HepG2 (cell line): ENCODE measurements around the gene OR2S2. TPM values are rescaled to one million over a fixed set of nuclear protein-coding genes. Genes with fewer than 3 reads are reported as not detected.

Source experiments
- ATAC-seq: fragments of 200-7000 bp; cut with Tn5 transposase; 3 replicates; pipeline ENCODE4 v1.9.1; 2020; ENCODE audit warnings: mild to moderate bottlenecking, moderate library complexity
- BruUV-seq: library from RNA; stranded (reverse); fragments of 400-500 nt; replicated peaks from 2 replicates; lab custom pipeline; 2021; lab: Mats Ljungman, UMichigan
- CTCF ChIA-PET: fragments of 300-600 bp; formaldehyde crosslinking; extraction: SDS; loops from one replicate; lab custom pipeline; 2021; ENCODE audit warnings: low total read pairs, inconsistent platforms, low intra/inter-chr PET ratio; lab: Yijun Ruan, JAX
- POLR2A ChIA-PET: fragments of 350-600 bp; sonication (Branson Sonifier 250); formaldehyde crosslinking; loops from one replicate; lab custom pipeline; 2020; ENCODE audit warnings: antibody characterized with exemption, inconsistent platforms; lab: Yijun Ruan, JAX
- DNase-seq: peaks from one replicate; pipeline ENCODE4 v3.0.0-alpha.2; 2015; ENCODE audit warnings: low spot score
- FAIRE-seq: peaks from 3 replicates; lab custom pipeline; 2011; peaks lifted over from hg19 to GRCh38; lab: Jason Lieb, UNC
- H2AFZ ChIP-seq: one replicate; pipeline ENCODE4 v1.6.1; 2011; ENCODE audit warnings: low read length, inconsistent platforms
- H3K27ac ChIP-seq: fragments of 300-600 bp; 3 replicates; pipeline ENCODE4 v1.8.0; 2011; ENCODE audit warnings: mixed run types, mild to moderate bottlenecking, mixed read lengths, low read length, inconsistent platforms; ENCODE audit not compliant: insufficient read depth; ENCODE audit errors: extremely low read length
- H3K27me3 ChIP-seq, 2 experiments: fragments of 200-600 bp in 1 of 2; 2 replicates in 1 of 2; 3 replicates in 1 of 2; pipeline versions ENCODE4 v1.6.0 to v1.8.0; 2011; ENCODE audit warnings: low read length in 2 of 2, mild to moderate bottlenecking in 2 of 2, moderate library complexity in 2 of 2, inconsistent platforms in 1 of 2; ENCODE audit not compliant: insufficient read depth in 2 of 2, control insufficient read depth in 1 of 2
- H3K36me3 ChIP-seq, 2 experiments: fragments of 200-600 bp in 1 of 2; replicated peaks in 1 of 2; 2 replicates in 1 of 2; 3 replicates in 1 of 2; pipeline versions ENCODE4 v1.5.1 to v1.8.0; 2011; ENCODE audit warnings: low read length in 2 of 2, inconsistent platforms in 1 of 2; ENCODE audit not compliant: insufficient read depth in 2 of 2, control insufficient read depth in 1 of 2
- H3K4me1 ChIP-seq: 2 replicates; pipeline ENCODE4 v1.5.1; 2012; ENCODE audit warnings: low read length, inconsistent platforms; ENCODE audit not compliant: insufficient read depth
- H3K4me2 ChIP-seq: 2 replicates; pipeline ENCODE4 v1.6.0; 2011; ENCODE audit warnings: low read depth, low read length, inconsistent platforms
- H3K4me3 ChIP-seq, 3 experiments: fragments of 200-600 bp in 1 of 3; sonication (generic), shearing (Covaris generic) in 1 of 3; replicated peaks in 1 of 3; 2 replicates each; pipeline ENCODE4 v1.5.1; 2011 to 2016; ENCODE audit warnings: low read length in 3 of 3, inconsistent platforms in 2 of 3, low read depth in 2 of 3, mild to moderate bottlenecking in 2 of 3, control low read depth in 1 of 3, mixed read lengths in 1 of 3; ENCODE audit not compliant: insufficient read depth in 1 of 3
- H3K79me2 ChIP-seq: one replicate; pipeline ENCODE4 v1.6.1; 2011; ENCODE audit warnings: low read length, inconsistent platforms; ENCODE audit not compliant: insufficient read depth
- H3K9ac ChIP-seq: 2 replicates; pipeline ENCODE4 v1.6.0; 2011; ENCODE audit warnings: mild to moderate bottlenecking, low read depth, low read length, inconsistent platforms; ENCODE audit not compliant: insufficient read depth
- H3K9me3 ChIP-seq: 2 replicates; pipeline ENCODE4 v1.5.1; 2012; ENCODE audit warnings: mild to moderate bottlenecking, low read length
- H4K20me1 ChIP-seq: 2 replicates; pipeline ENCODE4 v1.6.0; 2011; ENCODE audit warnings: inconsistent platforms, mild to moderate bottlenecking, low read length, moderate library complexity; ENCODE audit not compliant: insufficient read depth
- BATF2 ChIP-seq: sonication (generic); formaldehyde crosslinking; IDR thresholded peaks from 2 replicates; pipeline ENCODE4 v1.8.0; 2022; ENCODE audit warnings: mild to moderate bottlenecking, missing genetic modification reagents, moderate library complexity
- CBFB ChIP-seq: sonication (generic); formaldehyde crosslinking; IDR thresholded peaks from 2 replicates; pipeline ENCODE4 v1.4.0; 2020; ENCODE audit warnings: missing genetic modification reagents
- CENPX ChIP-seq: sonication (generic); formaldehyde crosslinking; IDR thresholded peaks from 2 replicates; pipeline ENCODE4 v1.9.0; 2021; ENCODE audit warnings: mild to moderate bottlenecking, missing genetic modification reagents, moderate library complexity
- HMGXB4 ChIP-seq, 2 experiments: sonication (generic) in 1 of 2; formaldehyde crosslinking in 1 of 2; IDR thresholded peaks; 2 replicates each; pipeline versions ENCODE4 v1.4.0 to v1.6.1; 2018 to 2020; ENCODE audit warnings: missing genetic modification reagents in 2 of 2, borderline replicate concordance in 1 of 2, low read depth in 1 of 2, mild to moderate bottlenecking in 1 of 2, missing biosample characterization in 1 of 2
- KDM5B ChIP-seq: sonication (generic); formaldehyde crosslinking; IDR thresholded peaks from 2 replicates; pipeline ENCODE4 v1.4.0; 2020; ENCODE audit warnings: missing genetic modification reagents, mild to moderate bottlenecking, borderline replicate concordance
- MED1 ChIP-seq: sonication (generic); formaldehyde crosslinking; IDR thresholded peaks from 2 replicates; pipeline ENCODE4 v1.4.0; 2020; ENCODE audit warnings: missing genetic modification reagents
- MEF2D ChIP-seq: sonication (generic); formaldehyde crosslinking; IDR thresholded peaks from 2 replicates; pipeline ENCODE4 v1.5.1; 2020; ENCODE audit warnings: mild to moderate bottlenecking, missing genetic modification reagents
- RBFOX2 ChIP-seq: fragments of 200-400 bp; formaldehyde crosslinking; IDR thresholded peaks from 2 replicates; pipeline ENCODE4 v1.6.1; 2017; ENCODE audit warnings: low read depth, mild to moderate bottlenecking, low read length
- U2AF1 ChIP-seq: fragments of 200-400 bp; formaldehyde crosslinking; optimal IDR thresholded peaks from 2 replicates; pipeline ENCODE3; 2017; ENCODE audit warnings: mild to moderate bottlenecking, low read depth, low read length
- ZC3H13 ChIP-seq: sonication (generic); formaldehyde crosslinking; IDR thresholded peaks from 2 replicates; pipeline ENCODE4 v1.8.1; 2023; ENCODE audit warnings: mild to moderate bottlenecking, missing genetic modification reagents, moderate library complexity
- ZMYM4 ChIP-seq: sonication (generic); formaldehyde crosslinking; IDR thresholded peaks from 2 replicates; pipeline ENCODE4 v1.8.1; 2023; ENCODE audit warnings: mild to moderate bottlenecking, missing genetic modification reagents
- ZNF30 ChIP-seq: sonication (generic); formaldehyde crosslinking; IDR thresholded peaks from 2 replicates; pipeline ENCODE4 v1.5.0; 2020; ENCODE audit warnings: mild to moderate bottlenecking, missing genetic modification reagents
- ZNF570 ChIP-seq: sonication (generic); formaldehyde crosslinking; IDR thresholded peaks from 2 replicates; pipeline ENCODE4 v1.4.0; 2020; ENCODE audit warnings: mild to moderate bottlenecking, missing genetic modification reagents, borderline replicate concordance
- ZNF672 ChIP-seq: sonication (generic); formaldehyde crosslinking; IDR thresholded peaks from 2 replicates; pipeline ENCODE4 v1.8.1; 2022; ENCODE audit warnings: missing genetic modification reagents
- ZNF816 ChIP-seq: sonication (generic); formaldehyde crosslinking; IDR thresholded peaks from 2 replicates; pipeline ENCODE4 v1.8.0; 2022; ENCODE audit warnings: missing genetic modification reagents, mild to moderate bottlenecking, borderline replicate concordance
- WGBS: methylation state at CpG from one replicate; pipeline ENCODE4 v1.1.6; 2017; ENCODE audit warnings: low lambda C conversion rate; 5-methylcytosine and 5-hydroxymethylcytosine counted together
- in situ Hi-C: cut with HindIII; loops from 2 replicates; pipeline ENCODE4 v1.10.0; 2017; ENCODE audit warnings: low pct_unique_long_range_greater_than_20kb; ENCODE audit not compliant: extremely low pct_ligation_motif_present
- intact Hi-C: fragments of 100-400 bp; cut with micrococcal nuclease; formaldehyde crosslinking; loops from one replicate; pipeline ENCODE4 v1.10.0; 2022; ENCODE audit not compliant: unreplicated experiment
- polyA plus RNA-seq, 8 experiments: library from polyadenylated mRNA; depleted of rRNA in 3 of 8; stranded (reverse) in 7 of 8; unstranded in 1 of 8; fragments of >200 nt; fragmentation: Illumina TruSeq in 4 of 8; extraction: Trizol in 4 of 8; gene quantifications; 2 replicates each; pipeline versions ENCODE4 v1.2.1 to v1.2.3, GENCODE V29; 2011 to 2016; ENCODE audit warnings: low read depth in 4 of 8, missing spikeins in 1 of 8, mixed read lengths in 1 of 8; ENCODE audit not compliant: insufficient read depth in 1 of 8
- total RNA-seq, 5 experiments: library from RNA; depleted of rRNA; stranded (reverse); fragments of >200 nt; fragmentation: Illumina TruSeq; extraction: Trizol; gene quantifications; 2 replicates each; pipeline ENCODE4 v1.2.3, GENCODE V29; 2016; ENCODE audit warnings: low read depth in 1 of 5
- TF ChIP-seq, protein P1 (sequence below): sonication (generic); formaldehyde crosslinking; IDR thresholded peaks from 2 replicates; pipeline ENCODE4 v1.4.0; 2020; ENCODE audit warnings: missing genetic modification reagents
- TF ChIP-seq, protein P2 (sequence below): sonication (generic); formaldehyde crosslinking; IDR thresholded peaks from 2 replicates; pipeline ENCODE4 v1.4.0; 2020; ENCODE audit warnings: mild to moderate bottlenecking, missing genetic modification reagents

OR2S2 gene
- total and polyA plus RNA-seq, 2 of the 13 experiments (the other 11 are each of a cell fraction or from before 2014, with no cell fraction given) = not detected

- FAIRE-seq = no peak
These were observed 20.7 kb downstream of the OR2S2 start for GRCh38 chr9:35937227-35937626.

GRCh38 chr9:35935755-35936509, 22.0 kb downstream of the OR2S2 start:
- Histone ChIP-seq H3K27ac (no peak overlapping the region), H2AFZ (no peak overlapping the region), H3K9me3 (no peaks in the 10 kb centered on the region), H4K20me1 (no peaks in the 10 kb centered on the region), H3K4me1 (peaks cover 6% of the 10 kb centered on the region), H3K79me2 (no peaks in the 10 kb centered on the region), H3K4me3 (no peak overlapping the region), H3K36me3 (no peaks in the 10 kb centered on the region), H3K4me2 (no peak overlapping the region), H3K9ac (no peak overlapping the region), H3K27me3 (peaks cover 0 to 6% of the 10 kb centered on the region in 2 experiments; a peak in 2 of 5 replicates)
- WGBS = 8% methylated on average over 7 of the region's 7 CpGs
- no peak for FAIRE-seq
- in situ Hi-C loops (no loop called here), intact Hi-C loops (no loop called here)
- no peak for ATAC-seq
- no peak for DNase-seq
- BruUV-seq = no TSS peak
- POLR2A ChIA-PET = no interaction called here
- CTCF ChIA-PET = no interaction called here
- TF ChIP-seq RBFOX2 (no peak), MEF2D (CRISPR knock-in tag) (no peak), ZNF570 (CRISPR knock-in tag) (no peak), ZNF30 (CRISPR knock-in tag) (no peak), BATF2 (CRISPR knock-in tag) (no peak), U2AF1 (no peak), ZNF816 (no peak), HMGXB4 (CRISPR knock-in tag; IDR thresholded peaks at IDR 0.05; ENCODE audit: borderline replicate concordance in 1 of 2, low read depth in 1 of 2) (no peak)
- TF ChIP-seq, protein P1, sequence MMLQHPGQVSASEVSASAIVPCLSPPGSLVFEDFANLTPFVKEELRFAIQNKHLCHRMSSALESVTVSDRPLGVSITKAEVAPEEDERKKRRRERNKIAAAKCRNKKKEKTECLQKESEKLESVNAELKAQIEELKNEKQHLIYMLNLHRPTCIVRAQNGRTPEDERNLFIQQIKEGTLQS (CRISPR knock-in tag) = no peak

More at GRCh38 chr9:35937227-35937626, 20.7 kb downstream of the OR2S2 start:
- no peak for DNase-seq
- no TSS peak for BruUV-seq
- WGBS = 73% methylated on average over 2 of the region's 2 CpGs
- Histone ChIP-seq H3K79me2 (no peaks in the 10 kb centered on the region), H3K4me3 (no peak overlapping the region), H3K4me1 (peaks cover 9% of the 10 kb centered on the region), H2AFZ (no peak overlapping the region), H4K20me1 (no peaks in the 10 kb centered on the region), H3K27ac (no peak overlapping the region), H3K27me3 (peaks cover 0 to 6% of the 10 kb centered on the region in 2 experiments; a peak in 2 of 5 replicates), H3K36me3 (no peaks in the 10 kb centered on the region), H3K9me3 (no peaks in the 10 kb centered on the region), H3K9ac (no peak overlapping the region), H3K4me2 (no peak overlapping the region)
- intact Hi-C loops (no loop called here), in situ Hi-C loops (no loop called here)
- no peak for ATAC-seq
- POLR2A ChIA-PET = no interaction called here
- CTCF ChIA-PET = no interaction called here
- TF ChIP-seq, protein P2, sequence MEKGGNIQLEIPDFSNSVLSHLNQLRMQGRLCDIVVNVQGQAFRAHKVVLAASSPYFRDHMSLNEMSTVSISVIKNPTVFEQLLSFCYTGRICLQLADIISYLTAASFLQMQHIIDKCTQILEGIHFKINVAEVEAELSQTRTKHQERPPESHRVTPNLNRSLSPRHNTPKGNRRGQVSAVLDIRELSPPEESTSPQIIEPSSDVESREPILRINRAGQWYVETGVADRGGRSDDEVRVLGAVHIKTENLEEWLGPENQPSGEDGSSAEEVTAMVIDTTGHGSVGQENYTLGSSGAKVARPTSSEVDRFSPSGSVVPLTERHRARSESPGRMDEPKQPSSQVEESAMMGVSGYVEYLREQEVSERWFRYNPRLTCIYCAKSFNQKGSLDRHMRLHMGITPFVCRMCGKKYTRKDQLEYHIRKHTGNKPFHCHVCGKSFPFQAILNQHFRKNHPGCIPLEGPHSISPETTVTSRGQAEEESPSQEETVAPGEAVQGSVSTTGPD (CRISPR knock-in tag) = no peak
- TF ChIP-seq CBFB (CRISPR knock-in tag) (no peak), ZC3H13 (CRISPR knock-in tag) (no peak), MED1 (no peak), ZNF672 (CRISPR knock-in tag) (no peak), U2AF1 (no peak), KDM5B (CRISPR knock-in tag) (no peak), CENPX (CRISPR knock-in tag) (no peak), ZMYM4 (CRISPR knock-in tag) (no peak)
